T-helper 1 cell treated with Interleukin-12 subunit alpha and Interleukin-12 subunit beta and Interleukin-4 antibody, amounts not matched to agents 30 μg/mL and 1 μg/mL, for 36 hours (primary cell): ENCODE measurements around the gene ZNF608.

Experiments
- H3K27ac Mint-ChIP-seq: one replicate; pipeline ENCODE4 v1.8.0; 2021; ENCODE audit warnings: mild to moderate bottlenecking, mixed read lengths
- H3K27me3 Mint-ChIP-seq: one replicate; pipeline ENCODE4 v1.8.0; 2021; ENCODE audit warnings: low read depth, mixed read lengths
- H3K36me3 Mint-ChIP-seq: one replicate; pipeline ENCODE4 v1.8.0; 2021; ENCODE audit warnings: low read depth, mixed read lengths
- H3K4me1 Mint-ChIP-seq: one replicate; pipeline ENCODE4 v1.8.0; 2021; ENCODE audit warnings: low read depth, mixed read lengths
- H3K4me3 Mint-ChIP-seq: one replicate; pipeline ENCODE4 v1.8.0; 2021; ENCODE audit warnings: mild to moderate bottlenecking, moderate library complexity, mixed read lengths
- H3K9me3 Mint-ChIP-seq: one replicate; pipeline ENCODE4 v1.8.0; 2021; ENCODE audit warnings: mixed read lengths

ZNF608 gene

DNA sequence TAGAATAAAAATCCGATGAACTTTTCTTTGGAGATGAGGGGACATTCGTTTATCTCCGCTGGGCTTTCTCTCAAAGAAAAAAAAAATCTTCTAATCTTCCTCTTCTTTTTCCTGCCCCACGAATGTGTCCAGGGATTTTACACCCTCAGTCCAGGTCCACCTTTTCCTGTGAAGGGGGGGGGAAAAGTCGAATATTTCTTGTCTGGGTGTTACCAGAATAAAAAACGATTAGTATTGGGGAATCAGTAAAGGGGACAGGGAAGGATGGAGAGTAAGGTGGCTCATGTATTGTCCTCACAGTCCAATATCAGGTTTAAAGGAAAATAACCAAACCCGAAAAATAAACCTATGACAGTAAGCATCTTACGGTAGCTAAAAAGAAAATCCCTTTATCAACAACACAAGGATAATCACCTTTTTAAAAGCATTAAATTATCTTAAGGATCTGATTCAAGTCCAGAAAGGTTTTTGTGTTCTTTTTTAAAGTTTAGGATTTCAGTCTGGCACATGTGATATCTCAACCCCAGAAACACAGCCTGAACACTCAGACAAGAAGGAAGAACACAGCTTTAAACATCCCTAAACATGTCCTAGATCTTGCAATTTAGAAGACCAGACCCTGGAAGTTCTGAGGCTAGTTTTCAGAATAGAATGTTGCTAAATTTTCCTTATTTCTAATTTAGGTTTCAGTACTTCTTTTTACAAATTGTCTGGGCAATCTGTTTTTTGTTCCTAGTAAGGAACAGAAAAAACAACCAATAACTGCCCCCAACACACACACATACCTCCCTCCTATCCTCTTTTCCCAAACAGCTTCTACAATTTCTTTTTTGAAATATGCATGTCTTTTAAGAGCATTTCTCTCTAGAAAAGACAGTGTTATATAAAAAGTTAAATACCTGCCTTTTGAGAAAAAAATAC is 1.2 kb downstream of the ZNF608 start:
- Mint-ChIP-seq H3K27me3 (no peaks in the 10 kb centered on the region), H3K36me3 (no peaks in the 10 kb centered on the region), H3K27ac (no peak overlapping the region), H3K4me1 (peaks cover 9% of the 10 kb centered on the region), H3K9me3 (no peaks in the 10 kb centered on the region), H3K4me3 (no peak overlapping the region)

DNA sequence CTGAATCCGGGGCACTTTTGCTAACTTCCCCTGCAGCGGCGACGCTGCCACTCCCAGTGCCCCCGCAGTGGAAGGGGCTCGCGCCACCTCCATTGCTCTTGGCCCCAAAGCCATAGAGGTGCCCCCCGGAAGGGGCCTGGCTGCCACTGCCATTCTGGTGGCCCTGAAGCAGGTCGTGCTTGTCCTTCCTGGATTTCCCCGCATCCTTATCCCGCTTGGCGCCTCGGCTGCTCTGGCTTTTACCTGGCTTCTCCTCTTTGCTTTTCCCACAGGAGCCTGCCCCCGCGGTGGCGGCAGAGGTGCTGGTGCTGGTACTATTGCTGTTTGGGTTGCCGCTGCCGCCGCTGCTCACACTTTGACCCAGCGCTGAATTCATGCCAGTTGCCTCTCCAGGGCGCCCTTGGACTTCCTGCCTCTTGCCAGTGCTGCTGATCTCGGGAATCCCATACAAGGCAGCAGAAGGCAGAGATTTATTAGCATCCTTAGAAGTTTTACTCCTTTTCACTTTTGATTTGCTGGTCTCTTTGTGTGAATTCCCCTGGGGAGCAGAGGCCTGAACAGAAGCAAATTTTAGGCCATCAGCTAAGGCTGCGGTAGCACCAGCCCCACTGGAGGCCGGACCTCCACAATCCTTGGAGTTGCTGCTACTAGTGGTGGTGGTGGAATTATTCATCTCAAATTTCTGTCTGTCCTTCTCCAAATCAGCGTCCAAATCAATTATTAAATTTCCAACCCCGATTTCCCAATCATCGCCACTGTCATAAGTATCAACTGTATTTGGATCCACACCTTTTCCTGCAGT is 2.1 kb downstream of the ZNF608 start:
- Mint-ChIP-seq H3K9me3 (no peaks in the 10 kb centered on the region), H3K27ac (no peak overlapping the region), H3K27me3 (no peaks in the 10 kb centered on the region), H3K36me3 (no peaks in the 10 kb centered on the region), H3K4me1 (peaks cover 9% of the 10 kb centered on the region), H3K4me3 (no peak overlapping the region)

- peaks cover 5% of the 10 kb centered on the region for H3K4me1 Mint-ChIP-seq
- H3K27ac Mint-ChIP-seq: no peak overlapping the region
Measured at GRCh38 chr5:124743602-124744169, 2.8 kb downstream of the ZNF608 start.

DNA sequence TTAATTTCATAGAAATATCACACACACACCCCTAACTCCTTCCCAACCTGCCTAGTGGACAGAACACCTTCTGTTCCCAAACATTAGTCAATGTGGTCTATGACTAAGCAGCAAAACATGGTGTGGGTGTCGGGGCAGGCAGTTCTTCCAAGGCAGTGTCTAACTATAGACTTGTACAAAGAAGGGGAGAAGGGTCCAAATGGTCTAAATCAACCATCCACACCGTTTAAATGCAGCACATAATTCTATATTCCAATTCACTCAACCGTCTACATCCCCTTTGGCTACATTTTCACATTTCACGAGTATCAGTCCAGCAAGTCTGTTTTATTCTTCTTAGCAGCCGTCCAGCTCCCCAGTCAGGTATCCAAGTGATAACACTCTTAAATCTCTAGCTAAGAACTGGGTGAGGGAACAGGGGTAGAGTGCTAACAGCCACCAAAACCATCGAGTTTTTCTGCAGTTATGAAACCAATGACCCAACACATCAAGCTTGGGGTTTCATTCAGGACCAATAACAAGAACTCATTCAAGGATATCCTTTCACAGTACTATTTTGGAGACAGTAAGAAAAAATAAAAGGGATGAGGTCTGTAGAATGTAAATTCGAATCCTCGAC is 3.3 kb downstream of the ZNF608 start:
- no peaks in the 10 kb centered on the region for H3K36me3 Mint-ChIP-seq
- H3K27ac Mint-ChIP-seq: no peak overlapping the region
- H3K4me1 Mint-ChIP-seq: peaks cover 4% of the 10 kb centered on the region
- H3K4me3 Mint-ChIP-seq: no peak overlapping the region
- H3K9me3 Mint-ChIP-seq: no peaks in the 10 kb centered on the region
- H3K27me3 Mint-ChIP-seq: no peaks in the 10 kb centered on the region

More at GRCh38 chr5:124743602-124744169, 2.8 kb downstream of the ZNF608 start:
- Mint-ChIP-seq H3K9me3 (no peaks in the 10 kb centered on the region), H3K4me3 (no peak overlapping the region), H3K27me3 (no peaks in the 10 kb centered on the region), H3K36me3 (no peaks in the 10 kb centered on the region)

DNA sequence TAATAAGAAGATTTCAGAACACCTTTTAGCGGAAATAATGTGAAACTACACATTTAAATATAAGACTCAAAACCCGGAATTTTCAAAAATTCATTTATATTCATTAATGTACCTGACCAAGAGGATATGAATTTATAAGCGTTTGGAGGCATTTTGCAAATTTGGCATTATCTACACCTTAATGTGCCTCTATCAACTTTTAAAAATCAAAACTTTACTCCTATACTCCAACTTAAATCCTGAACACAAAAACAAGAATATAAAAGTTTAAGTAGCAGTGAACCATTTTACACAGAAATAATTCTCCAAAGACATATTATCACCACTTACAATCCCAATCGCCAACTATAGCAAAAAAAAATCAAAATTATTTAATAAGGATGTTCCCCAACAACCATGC is 3.9 kb downstream of the ZNF608 start:
- H3K4me3 Mint-ChIP-seq: no peak overlapping the region
- H3K27ac Mint-ChIP-seq: no peak overlapping the region
- peaks cover 4% of the 10 kb centered on the region for H3K4me1 Mint-ChIP-seq
- no peaks in the 10 kb centered on the region for H3K9me3 Mint-ChIP-seq
- no peaks in the 10 kb centered on the region for H3K27me3 Mint-ChIP-seq
- H3K36me3 Mint-ChIP-seq: no peaks in the 10 kb centered on the region

- Mint-ChIP-seq H3K27ac (no peak overlapping the region), H3K4me1 (peaks cover 3% of the 10 kb centered on the region), H3K36me3 (no peaks in the 10 kb centered on the region), H3K4me3 (no peak overlapping the region), H3K27me3 (no peaks in the 10 kb centered on the region), H3K9me3 (no peaks in the 10 kb centered on the region)
Measured at GRCh38 chr5:124741711-124742496, 4.5 kb downstream of the ZNF608 start.

DNA sequence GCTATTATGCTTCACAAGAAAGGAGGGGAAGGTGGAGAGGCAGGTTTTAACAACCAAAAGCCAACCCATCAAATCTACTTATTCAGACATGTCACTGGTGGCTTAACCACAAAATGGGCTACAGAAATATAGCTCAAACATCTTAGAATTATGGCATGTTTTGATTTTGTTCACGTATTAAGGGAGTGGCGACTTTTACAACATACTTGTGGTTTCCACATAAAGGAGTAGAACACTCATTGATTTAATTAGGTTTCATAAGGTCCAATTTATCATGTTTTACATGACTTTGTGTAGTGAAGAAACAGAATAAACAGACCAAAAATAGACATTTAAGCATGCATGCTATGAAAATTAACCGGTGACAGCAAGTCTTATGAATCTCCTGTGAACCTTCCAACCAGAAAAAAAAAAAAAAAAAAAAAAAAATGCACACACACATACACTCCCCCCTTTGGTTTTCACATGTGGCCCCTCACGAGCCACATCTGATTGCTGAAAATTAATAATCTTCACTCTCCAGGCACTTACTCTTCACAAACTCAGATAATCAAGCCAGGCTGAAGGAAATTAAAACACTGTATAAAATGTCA is 5.4 kb downstream of the ZNF608 start:
- no peak overlapping the region for H3K4me3 Mint-ChIP-seq
- H3K4me1 Mint-ChIP-seq: no peaks in the 10 kb centered on the region
- no peaks in the 10 kb centered on the region for H3K36me3 Mint-ChIP-seq
- H3K27ac Mint-ChIP-seq: no peak overlapping the region
- H3K9me3 Mint-ChIP-seq: no peaks in the 10 kb centered on the region
- H3K27me3 Mint-ChIP-seq: peaks cover under 1% of the 10 kb centered on the region

- Mint-ChIP-seq H3K4me3 (no peak overlapping the region), H3K36me3 (no peaks in the 10 kb centered on the region), H3K9me3 (no peaks in the 10 kb centered on the region), H3K4me1 (peaks cover under 1% of the 10 kb centered on the region), H3K27ac (no peak overlapping the region), H3K27me3 (peaks cover 10% of the 10 kb centered on the region)
Measured at GRCh38 chr5:124740071-124740470, 6.4 kb downstream of the ZNF608 start.

DNA sequence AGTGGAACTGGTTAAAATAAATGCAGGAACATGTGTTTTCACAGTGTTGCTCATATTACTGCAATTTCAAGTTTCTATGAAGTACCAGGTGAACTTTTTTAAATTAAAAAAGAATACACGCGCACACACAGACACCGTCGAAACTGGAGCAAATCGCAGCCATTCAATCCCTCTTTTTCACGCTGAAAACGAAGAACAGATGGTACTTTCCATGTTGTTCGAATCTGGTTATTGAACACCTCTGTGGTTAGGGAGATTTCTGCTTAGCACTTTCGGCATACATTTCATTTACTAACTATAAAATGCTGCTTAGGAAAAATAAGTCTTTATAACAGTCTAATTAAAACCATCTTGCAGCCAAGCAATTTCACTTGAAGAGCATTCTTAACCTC is 6.8 kb downstream of the ZNF608 start:
- Mint-ChIP-seq H3K27ac (no peak overlapping the region), H3K4me1 (peaks cover 2% of the 10 kb centered on the region), H3K36me3 (no peaks in the 10 kb centered on the region), H3K4me3 (no peak overlapping the region), H3K27me3 (peaks cover 15% of the 10 kb centered on the region), H3K9me3 (no peaks in the 10 kb centered on the region)

DNA sequence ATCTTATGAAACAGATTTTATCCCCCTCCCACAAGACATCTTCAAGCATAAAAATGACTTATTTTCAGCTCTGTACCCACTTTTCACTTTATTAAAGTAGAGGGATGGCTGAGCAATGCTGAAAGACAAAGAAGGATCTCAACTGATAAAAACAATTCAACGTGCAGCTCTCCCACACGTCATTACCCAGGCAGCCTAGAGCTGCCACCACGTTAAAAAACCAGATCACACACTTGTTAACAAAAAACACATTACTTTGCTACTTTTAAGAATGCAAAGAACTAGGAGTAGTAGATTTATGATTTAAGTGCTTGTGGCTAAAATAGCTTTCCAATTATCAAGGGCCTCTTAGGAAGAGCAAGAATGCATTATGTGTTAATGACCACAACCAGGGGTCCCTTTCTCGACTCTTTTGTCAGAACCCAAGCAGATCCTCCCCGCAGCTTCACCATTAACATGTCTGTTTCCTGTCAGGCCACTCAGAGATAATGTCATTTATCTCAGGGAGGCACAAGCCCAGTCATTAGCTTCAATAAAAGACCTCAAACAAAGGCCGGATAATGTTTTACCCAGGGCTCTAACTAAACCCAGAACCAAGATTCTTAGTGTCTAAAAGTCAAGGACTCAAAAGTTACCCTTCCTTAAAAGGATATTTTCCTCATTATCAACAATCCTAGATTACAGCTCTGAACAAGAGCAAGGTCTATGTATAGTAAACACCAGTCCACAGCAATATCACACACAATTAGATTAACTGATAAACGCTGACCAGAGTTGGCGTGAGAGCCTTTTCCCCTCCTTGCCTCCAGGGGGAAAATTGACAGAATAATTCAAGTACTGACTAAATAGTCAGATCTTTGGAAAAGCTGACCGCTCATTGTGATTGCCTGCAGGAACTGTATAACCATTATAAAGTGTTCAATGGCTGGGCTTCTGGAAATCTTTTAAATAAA is 7.5 kb downstream of the ZNF608 start:
- Mint-ChIP-seq H3K4me3 (no peak overlapping the region), H3K9me3 (no peaks in the 10 kb centered on the region), H3K27ac (no peak overlapping the region), H3K36me3 (no peaks in the 10 kb centered on the region), H3K4me1 (peaks cover 2% of the 10 kb centered on the region), H3K27me3 (peaks cover 21% of the 10 kb centered on the region)

DNA sequence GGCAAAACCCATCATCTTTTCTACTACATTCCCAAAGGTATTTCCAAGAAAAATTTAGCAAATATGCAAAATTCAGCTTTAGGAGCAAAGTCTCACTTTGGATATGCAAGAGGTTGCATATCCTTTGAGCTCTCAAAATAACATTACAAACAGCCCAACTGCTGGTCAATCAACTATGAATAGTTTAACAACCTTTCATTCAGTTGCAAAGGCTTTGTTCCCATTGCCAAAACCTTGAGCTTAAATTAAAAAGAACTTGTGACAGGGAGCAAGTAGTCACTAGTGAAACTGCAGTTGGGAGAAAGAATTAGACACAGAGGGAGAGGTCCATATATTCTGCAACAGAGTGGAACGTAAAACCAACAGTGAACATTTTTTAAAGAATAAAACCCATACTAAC is 8.8 kb downstream of the ZNF608 start:
- Mint-ChIP-seq H3K4me3 (no peak overlapping the region), H3K36me3 (no peaks in the 10 kb centered on the region), H3K27ac (no peak overlapping the region), H3K27me3 (peaks cover 22% of the 10 kb centered on the region), H3K4me1 (peaks cover 2% of the 10 kb centered on the region), H3K9me3 (no peaks in the 10 kb centered on the region)

DNA sequence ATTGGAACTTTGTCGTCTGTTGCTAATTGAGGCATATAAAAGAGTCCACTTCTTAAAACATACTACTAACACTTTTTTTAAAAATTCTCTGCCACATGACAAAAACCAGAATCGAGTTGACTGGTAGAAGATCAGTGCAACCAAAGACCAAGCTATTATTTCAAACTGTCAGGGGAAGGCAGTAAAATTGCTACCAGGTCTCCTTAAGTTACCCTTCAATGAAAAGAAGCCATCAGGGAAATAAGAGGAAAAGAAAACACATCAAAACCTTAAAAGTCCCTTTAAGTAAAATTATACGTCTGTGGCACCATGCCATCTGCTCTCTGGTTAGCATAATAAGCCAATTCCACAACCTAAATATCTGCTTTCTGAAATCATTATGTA is 9.6 kb downstream of the ZNF608 start:
- no peaks in the 10 kb centered on the region for H3K9me3 Mint-ChIP-seq
- H3K36me3 Mint-ChIP-seq: no peaks in the 10 kb centered on the region
- H3K4me1 Mint-ChIP-seq: peaks cover 2% of the 10 kb centered on the region
- peaks cover 22% of the 10 kb centered on the region for H3K27me3 Mint-ChIP-seq
- no peak overlapping the region for H3K27ac Mint-ChIP-seq
- H3K4me3 Mint-ChIP-seq: no peak overlapping the region
